Peyer's patch (tissue), 4 donors: ENCODE results near the gene RUNX1.

Experiments
- CTCF ChIP-seq, 6 experiments: fragments of 450-650 bp in 4 of 6; fragments of 200-600 bp in 2 of 6; sonication (generic) in 1 of 6; IDR thresholded peaks; one replicate each; pipeline ENCODE4 v1.5.1; 2017 to 2019; ENCODE audit warnings: antibody characterized with exemption in 6 of 6, mild to moderate bottlenecking in 3 of 6, moderate library complexity in 1 of 6
- POLR2A ChIP-seq, 2 donors: fragments of 450-650 bp; IDR thresholded peaks; one replicate each; pipeline ENCODE4 v1.5.1; 2017; ENCODE audit warnings: antibody characterized with exemption in 2 of 2, mild to moderate bottlenecking in 2 of 2, moderate library complexity in 2 of 2

GRCh38 chr21:35035116-35035515 is 14.0 kb downstream of the RUNX1 start:
- TF ChIP-seq POLR2A (IDR thresholded peaks at IDR 0.05) (no peak), CTCF (IDR thresholded peaks at IDR 0.05) (no peak)
